Stimulated activated CD4-positive, alpha-beta T cell treated with anti-CD3 and anti-CD28 coated beads, Interleukin-15, amount 100 ng/mL, for 48 hours (primary cell): ENCODE measurements around the gene WFIKKN1.

Experiments used
- DNase-seq, 2 donors: peaks; one replicate each; pipeline ENCODE4 v3.0.0-alpha.2; 2020; ENCODE audit warnings: low read depth in 2 of 2

The WFIKKN1 gene, protein sequence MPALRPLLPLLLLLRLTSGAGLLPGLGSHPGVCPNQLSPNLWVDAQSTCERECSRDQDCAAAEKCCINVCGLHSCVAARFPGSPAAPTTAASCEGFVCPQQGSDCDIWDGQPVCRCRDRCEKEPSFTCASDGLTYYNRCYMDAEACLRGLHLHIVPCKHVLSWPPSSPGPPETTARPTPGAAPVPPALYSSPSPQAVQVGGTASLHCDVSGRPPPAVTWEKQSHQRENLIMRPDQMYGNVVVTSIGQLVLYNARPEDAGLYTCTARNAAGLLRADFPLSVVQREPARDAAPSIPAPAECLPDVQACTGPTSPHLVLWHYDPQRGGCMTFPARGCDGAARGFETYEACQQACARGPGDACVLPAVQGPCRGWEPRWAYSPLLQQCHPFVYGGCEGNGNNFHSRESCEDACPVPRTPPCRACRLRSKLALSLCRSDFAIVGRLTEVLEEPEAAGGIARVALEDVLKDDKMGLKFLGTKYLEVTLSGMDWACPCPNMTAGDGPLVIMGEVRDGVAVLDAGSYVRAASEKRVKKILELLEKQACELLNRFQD

GRCh38 chr16:630815-631405 is at the start of gene WFIKKN1:
TSS of gene WFIKKN1 (plus strand) at chr16:630985. CDS start at chr16:631254, 269 bp downstream.
- DNase-seq: no peak

- DNase-seq: no peak
Observed at GRCh38 chr16:582218-582613, 48.6 kb upstream of the WFIKKN1 start.

GRCh38 chr16:582614-583331 is 48.0 kb upstream of the WFIKKN1 start:
- no peak for DNase-seq

GRCh38 chr16:583470-583814 is 47.3 kb upstream of the WFIKKN1 start:
- DNase-seq: no peak

- DNase-seq: no peak
Observed at GRCh38 chr16:583815-584591, 46.8 kb upstream of the WFIKKN1 start.

- no peak for DNase-seq
Observed at GRCh38 chr16:585351-585750, 45.4 kb upstream of the WFIKKN1 start.

DNA sequence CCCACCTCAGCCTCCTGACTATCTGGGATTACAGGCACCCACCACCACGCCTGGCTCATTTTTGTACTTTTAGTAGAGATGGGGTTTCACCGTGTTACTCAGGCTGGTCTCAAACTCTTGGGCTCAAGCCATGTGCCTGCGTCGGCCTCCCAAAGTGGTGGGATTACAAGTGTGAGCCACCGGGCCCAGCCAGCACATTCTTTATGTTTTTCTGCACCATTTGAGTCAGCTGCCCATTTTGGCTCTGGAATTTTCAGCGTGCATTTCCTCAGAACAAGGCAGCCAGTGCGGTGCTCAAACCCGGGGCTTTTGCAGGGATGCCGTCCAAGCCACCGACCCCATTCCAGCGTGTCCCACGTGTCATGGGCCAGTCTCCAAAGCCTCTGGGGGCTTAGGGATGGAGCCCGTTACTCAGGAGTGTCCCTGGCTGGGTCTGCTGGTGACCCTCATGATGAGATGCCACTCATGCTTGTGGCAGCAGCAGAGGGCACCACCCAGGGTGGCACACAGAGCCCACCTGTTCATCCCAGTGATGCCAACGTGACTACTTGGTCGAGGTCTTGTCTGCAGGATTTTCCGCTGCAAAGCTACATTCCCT is 44.6 kb upstream of the WFIKKN1 start:
- DNase-seq: no peak

- no peak for DNase-seq
Observed at GRCh38 chr16:586645-587590, 43.9 kb upstream of the WFIKKN1 start.

DNA sequence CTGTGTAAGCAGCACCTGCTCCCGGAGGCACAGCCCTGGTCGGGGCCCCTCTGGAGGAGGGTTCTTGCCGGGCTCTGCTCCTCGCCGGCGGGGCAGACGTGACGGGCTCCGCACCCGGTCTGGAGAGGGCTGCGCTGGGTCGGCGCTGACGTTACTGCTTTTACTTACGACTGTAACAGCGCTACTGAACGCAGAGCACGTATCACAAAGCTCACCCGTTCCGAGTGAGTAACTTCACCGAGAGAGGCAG is 42.2 kb upstream of the WFIKKN1 start:
- DNase-seq: peak; percentile 60 to 65

DNA sequence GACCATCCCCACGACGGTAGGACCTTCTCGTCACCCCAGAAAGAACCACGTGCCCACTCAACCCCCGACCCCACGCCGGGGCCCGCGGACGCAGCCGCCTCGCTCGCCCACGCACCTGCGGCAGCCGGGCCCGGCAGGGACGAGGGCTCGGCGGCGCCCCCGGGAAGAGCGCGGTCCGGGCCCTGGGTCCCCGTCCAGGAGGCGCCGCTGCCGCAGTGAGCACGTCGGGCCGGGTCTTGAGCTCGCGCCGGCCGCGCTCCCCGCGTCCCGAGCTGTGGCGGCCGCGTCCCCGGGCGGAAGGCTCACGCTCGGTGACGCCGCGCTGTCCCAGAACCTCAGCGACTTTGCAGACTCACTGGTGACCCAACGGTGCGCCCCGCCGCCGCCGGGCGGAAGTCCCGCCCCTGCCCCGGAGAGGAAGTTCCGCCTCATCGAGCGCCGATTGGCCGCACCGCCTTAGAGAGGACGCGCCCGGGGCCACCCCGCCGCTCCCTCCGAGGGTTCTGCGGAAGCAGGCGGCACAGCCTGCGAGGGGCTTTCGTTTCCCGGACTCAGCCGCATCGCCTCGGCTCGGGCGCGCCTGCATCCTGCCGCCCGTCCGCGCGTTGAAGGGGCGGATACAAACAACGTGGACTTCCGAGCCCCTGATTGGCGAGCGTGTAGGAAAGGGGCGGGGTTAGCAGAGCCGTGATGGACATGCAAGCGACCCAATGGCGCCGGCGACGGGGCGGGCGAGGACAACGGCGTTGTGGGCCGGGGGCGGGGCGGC is 41.7 kb upstream of the WFIKKN1 start:
- peak; percentile 95 for DNase-seq

DNA sequence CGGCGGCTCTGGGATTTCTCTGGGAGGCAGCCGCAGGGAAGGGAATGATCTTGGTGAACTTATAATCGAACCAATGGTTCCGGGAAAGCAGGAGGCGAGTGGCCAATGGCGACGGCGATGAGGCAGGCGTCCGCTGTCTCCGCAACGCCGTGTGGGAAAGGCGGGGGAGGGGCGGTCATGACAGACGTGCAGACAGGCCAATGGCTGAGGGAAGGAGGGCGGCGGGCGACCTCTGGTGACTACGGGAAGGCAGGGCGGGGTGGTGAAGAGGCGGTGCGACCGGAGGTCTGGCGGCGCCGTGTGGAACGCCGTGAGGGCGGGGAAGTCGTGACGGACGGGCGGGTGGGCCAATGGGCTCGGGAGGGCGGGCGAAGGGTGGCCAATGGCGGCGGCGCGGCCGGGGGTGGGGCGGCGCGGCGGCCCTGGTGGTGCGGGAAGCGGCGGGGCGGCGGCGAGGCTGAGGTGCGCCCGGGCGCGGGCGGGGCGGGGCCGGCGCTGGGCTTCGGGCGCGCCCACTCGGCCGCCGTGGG is 41.1 kb upstream of the WFIKKN1 start, which contains the start of gene RAB40C:
RAB40C (plus strand) TSS at position 409 of the 530 bp plus-strand sequence. CDS start 226 bp downstream, outside the sequence.
- DNase-seq: peak; percentile 99

GRCh38 chr16:590188-590814 is 40.5 kb upstream of the WFIKKN1 start:
- no peak for DNase-seq

GRCh38 chr16:590815-591200 is 40.0 kb upstream of the WFIKKN1 start:
- no peak for DNase-seq

GRCh38 chr16:591231-591630 is 39.6 kb upstream of the WFIKKN1 start:
- DNase-seq: no peak

GRCh38 chr16:591892-592517 is 38.8 kb upstream of the WFIKKN1 start:
- no peak for DNase-seq

DNA sequence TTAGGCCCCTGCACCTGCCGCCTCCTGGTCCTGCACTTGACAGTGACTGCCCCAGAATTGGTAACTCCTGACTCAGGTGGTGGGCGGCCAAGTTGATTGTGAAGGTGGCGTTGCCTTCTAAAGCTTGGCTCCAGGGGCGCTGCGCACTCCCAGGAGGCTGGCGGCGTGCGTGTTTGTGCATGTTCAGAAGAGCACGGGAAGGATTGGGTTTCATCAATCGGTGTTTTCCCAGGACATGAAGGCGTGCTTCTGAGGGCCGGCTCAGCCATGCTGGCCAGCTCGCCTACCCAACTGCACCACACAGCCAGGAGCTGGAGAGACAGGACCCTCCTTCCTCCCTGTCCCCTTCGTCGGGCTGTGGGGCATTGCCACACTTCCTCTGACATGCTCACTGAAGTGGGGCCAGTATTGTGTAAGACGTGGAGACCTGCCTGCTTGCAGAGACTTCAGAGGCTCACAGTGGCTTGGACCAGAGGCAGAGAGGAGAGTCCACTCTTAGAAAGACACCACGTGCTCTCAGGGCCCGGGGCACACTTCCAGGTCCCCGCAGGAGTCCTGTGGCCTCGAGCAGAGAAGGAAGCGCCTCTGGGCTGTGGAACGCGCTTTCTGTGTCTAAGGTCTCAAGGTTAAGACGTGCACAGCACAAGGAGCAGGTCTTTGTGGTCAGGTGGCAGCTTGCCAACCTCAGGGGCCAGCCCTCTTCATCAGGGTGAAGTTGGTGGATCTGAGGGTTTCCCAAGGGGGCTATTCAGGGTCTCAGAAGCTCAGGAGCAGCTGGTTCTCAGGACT is 38.1 kb upstream of the WFIKKN1 start:
- DNase-seq: no peak

GRCh38 chr16:593406-593805 is 37.4 kb upstream of the WFIKKN1 start:
- DNase-seq: no peak

- DNase-seq: no peak
Observed at GRCh38 chr16:593807-594206, 37.0 kb upstream of the WFIKKN1 start.
